Fibroblast of villous mesenchyme (primary cell): ENCODE data around the gene ZNF865. TPM values are rescaled to one million over a fixed set of nuclear protein-coding genes. Genes with fewer than 3 reads are reported as not detected.

Source experiments
- DNase-seq: peaks from one replicate; pipeline ENCODE4 v3.0.0-alpha.2; 2010; ENCODE audit warnings: low read depth
- H3K4me3 ChIP-seq: 2 replicates; pipeline ENCODE4 v1.5.1; 2011; ENCODE audit warnings: low read depth, mild to moderate bottlenecking, low read length
- CTCF ChIP-seq: IDR thresholded peaks from 2 replicates; pipeline ENCODE4 v1.5.1; 2012; ENCODE audit warnings: low read depth, mild to moderate bottlenecking, low read length; ENCODE audit not compliant: insufficient read depth
- total RNA-seq: library from RNA; depleted of rRNA; stranded (reverse); fragments of >200 nt; gene quantifications from 2 replicates; pipeline ENCODE4 v1.2.3, GENCODE V29; 2012

ZNF865 gene
- total RNA-seq, 1 donor, result 1.3 TPM

GRCh38 chr19:55666343-55667005 is 61.0 kb downstream of the ZNF865 start:
- no peak for TF ChIP-seq CTCF
- H3K4me3 ChIP-seq, result no peak overlapping the region
- DNase-seq, result no peak

Other genes with a start within 250 kb of the ZNF865 start
- not detected in 2 replicates for gene GARIN5B, start 242.4 kb upstream of the ZNF865 start, total RNA-seq
- 3.0 and 5.2 TPM in 2 replicates for gene IL11, start 235.2 kb upstream of the ZNF865 start, total RNA-seq
- gene TMEM190, start 228.8 kb upstream of the ZNF865 start, total RNA-seq, result not detected in 2 replicates
- not detected in 2 replicates for gene TMEM238, start 221.4 kb upstream of the ZNF865 start, total RNA-seq
- 124 and 164 TPM in 2 replicates for gene RPL28, start 219.7 kb upstream of the ZNF865 start, total RNA-seq
- gene UBE2S, start 197.9 kb upstream of the ZNF865 start, total RNA-seq, result 108 and 155 TPM in 2 replicates
- not detected in 2 replicates for gene SHISA7, start 162.3 kb upstream of the ZNF865 start, total RNA-seq
- 57.9 and 74.4 TPM in 2 replicates for gene ISOC2, start 144.0 kb upstream of the ZNF865 start, total RNA-seq
- gene C19orf85, start 140.9 kb upstream of the ZNF865 start, total RNA-seq, result not detected in 2 replicates
- 0.86 and 2.6 TPM in 2 replicates for gene ZNF628, start 129.0 kb upstream of the ZNF865 start, total RNA-seq
- gene NAT14, start 120.5 kb upstream of the ZNF865 start, total RNA-seq, result 18.1 and 20.3 TPM in 2 replicates
- gene SSC5D, start 117.2 kb upstream of the ZNF865 start, total RNA-seq, result 21.2 and 23.2 TPM in 2 replicates
- gene SBK2, start 68.5 kb upstream of the ZNF865 start, total RNA-seq, result not detected in 2 replicates
- under 0.01 TPM in 2 replicates for gene SBK3, start 60.1 kb upstream of the ZNF865 start, total RNA-seq
- gene ZNF579, start 24.8 kb upstream of the ZNF865 start, total RNA-seq, result 5.6 and 7.7 TPM in 2 replicates
- gene FIZ1, start 6.1 kb upstream of the ZNF865 start, total RNA-seq, result 4.3 and 5.2 TPM in 2 replicates
- 4.7 and 6.4 TPM in 2 replicates for gene ZNF524, start 5.4 kb upstream of the ZNF865 start, total RNA-seq
- gene ZNF784, start 18.9 kb downstream of the ZNF865 start, total RNA-seq, result 5.6 and 7.4 TPM in 2 replicates
- gene ZNF580, start 35.4 kb downstream of the ZNF865 start, total RNA-seq, result 5.5 and 5.6 TPM in 2 replicates
- 11.0 and 13.0 TPM in 2 replicates for gene ZNF581, start 38.0 kb downstream of the ZNF865 start, total RNA-seq
- 7.8 and 9.0 TPM in 2 replicates for gene CCDC106, start 42.6 kb downstream of the ZNF865 start, total RNA-seq
- gene U2AF2, start 49.4 kb downstream of the ZNF865 start, total RNA-seq, result 99.9 and 111 TPM in 2 replicates
- 17.7 and 31.2 TPM in 2 replicates for gene EPN1, start 69.6 kb downstream of the ZNF865 start, total RNA-seq
- gene NLRP9, start 132.8 kb downstream of the ZNF865 start, total RNA-seq, result not detected in 2 replicates
- not detected in 2 replicates for gene RFPL4A, start 153.4 kb downstream of the ZNF865 start, total RNA-seq
- gene RFPL4AL1, start 163.5 kb downstream of the ZNF865 start, total RNA-seq, result not detected in 2 replicates
- not detected in 2 replicates for gene NLRP11, start 226.4 kb downstream of the ZNF865 start, total RNA-seq
- gene NLRP4, start 230.9 kb downstream of the ZNF865 start, total RNA-seq, result not detected in 2 replicates